CD14-positive monocyte (primary cell): ENCODE data around the gene AURKAIP1. TPM values are rescaled to one million over a fixed set of nuclear protein-coding genes. Genes with fewer than 3 reads are reported as not detected.

ENCODE experiments used
- DNase-seq, 3 donors: peaks; one replicate each; pipeline ENCODE4 v3.0.0-alpha.2; 2011 to 2022
- H2AFZ ChIP-seq: 2 replicates; pipeline ENCODE4 v1.6.0; 2012; ENCODE audit warnings: mild to moderate bottlenecking, low read depth, low read length, inconsistent platforms; ENCODE audit not compliant: insufficient read depth, poor library complexity, severe bottlenecking
- H3K27ac ChIP-seq, 2 donors: 1 replicate in 1 of 2; 2 replicates in 1 of 2; pipeline ENCODE4 v1.5.1; 2012 to 2013; ENCODE audit warnings: low read length in 2 of 2, control low read depth in 1 of 2, inconsistent platforms in 1 of 2, low read depth in 1 of 2, mild to moderate bottlenecking in 1 of 2
- H3K27me3 ChIP-seq, 2 donors: one replicate each; pipeline versions ENCODE4 v1.6.0 to v1.6.1; 2011 to 2013; ENCODE audit warnings: low read length in 2 of 2; ENCODE audit not compliant: control insufficient read depth in 2 of 2, insufficient read depth in 2 of 2
- H3K36me3 ChIP-seq, 2 donors: replicated peaks in 1 of 2; 1 replicate in 1 of 2; 2 replicates in 1 of 2; pipeline versions ENCODE4 v1.5.1 to v1.6.1; 2012 to 2013; ENCODE audit warnings: low read length in 2 of 2, control low read depth in 1 of 2, inconsistent platforms in 1 of 2, mild to moderate bottlenecking in 1 of 2; ENCODE audit not compliant: insufficient read depth in 2 of 2, control insufficient read depth in 1 of 2
- H3K4me1 ChIP-seq, 2 donors: 1 replicate in 1 of 2; 2 replicates in 1 of 2; pipeline versions ENCODE4 v1.5.1 to v1.6.1; 2012 to 2013; ENCODE audit warnings: low read length in 2 of 2, control low read depth in 1 of 2, inconsistent platforms in 1 of 2, mild to moderate bottlenecking in 1 of 2, moderate library complexity in 1 of 2; ENCODE audit not compliant: insufficient read depth in 2 of 2, control insufficient read depth in 1 of 2
- H3K4me2 ChIP-seq: replicated peaks from 2 replicates; pipeline ENCODE3; 2012; ENCODE audit warnings: low read length, moderate library complexity, mild to moderate bottlenecking; ENCODE audit not compliant: poor library complexity, severe bottlenecking; ENCODE audit errors: extremely low read depth
- H3K4me3 ChIP-seq, 3 experiments: fragments of 200-600 bp in 1 of 3; sonication (generic) in 1 of 3; replicated peaks in 1 of 3; 1 replicate in 2 of 3; 2 replicates in 1 of 3; pipeline ENCODE4 v1.5.1; 2011 to 2013; ENCODE audit warnings: low read length in 3 of 3, mild to moderate bottlenecking in 3 of 3, control low read depth in 2 of 3, low read depth in 2 of 3, inconsistent platforms in 1 of 3, moderate library complexity in 1 of 3
- H3K79me2 ChIP-seq: 2 replicates; pipeline ENCODE4 v1.6.0; 2012; ENCODE audit warnings: mild to moderate bottlenecking, control low read depth, inconsistent platforms, low read length, moderate library complexity; ENCODE audit not compliant: insufficient read depth
- H3K9ac ChIP-seq: 2 replicates; pipeline ENCODE4 v1.6.0; 2017; ENCODE audit warnings: low read length, mild to moderate bottlenecking; ENCODE audit not compliant: insufficient read depth, poor library complexity, severe bottlenecking
- H3K9me3 ChIP-seq, 2 donors: replicated peaks in 1 of 2; 1 replicate in 1 of 2; 2 replicates in 1 of 2; pipeline versions ENCODE4 v1.5.1 to v1.6.1; 2012 to 2013; ENCODE audit warnings: low read length in 2 of 2, control low read depth in 1 of 2; ENCODE audit not compliant: control insufficient read depth in 1 of 2, insufficient read depth in 1 of 2
- H4K20me1 ChIP-seq: 2 replicates; pipeline ENCODE4 v1.6.0; 2012; ENCODE audit warnings: mild to moderate bottlenecking, low read length, control low read depth, moderate library complexity; ENCODE audit not compliant: insufficient read depth
- H3K27ac Mint-ChIP-seq, 7 donors: one replicate each; pipeline ENCODE4 v1.8.0; 2020; ENCODE audit warnings: mild to moderate bottlenecking in 7 of 7, mixed read lengths in 7 of 7, moderate library complexity in 6 of 7, inconsistent platforms in 2 of 7
- H3K27me3 Mint-ChIP-seq, 3 donors: one replicate each; pipeline ENCODE4 v1.8.0; 2021 to 2022; ENCODE audit warnings: low read depth in 3 of 3, mild to moderate bottlenecking in 3 of 3, mixed read lengths in 3 of 3, moderate library complexity in 3 of 3, inconsistent platforms in 1 of 3
- H3K36me3 Mint-ChIP-seq, 2 donors: one replicate each; pipeline ENCODE4 v1.8.0; 2020; ENCODE audit warnings: mixed read lengths in 2 of 2, inconsistent platforms in 1 of 2, mild to moderate bottlenecking in 1 of 2
- H3K4me1 Mint-ChIP-seq: one replicate; pipeline ENCODE4 v1.8.0; 2020; ENCODE audit warnings: mild to moderate bottlenecking, mixed read lengths
- H3K4me3 Mint-ChIP-seq, 2 donors: one replicate each; pipeline ENCODE4 v1.8.0; 2020; ENCODE audit warnings: mild to moderate bottlenecking in 2 of 2, mixed read lengths in 2 of 2, moderate library complexity in 1 of 2
- H3K9me3 Mint-ChIP-seq, 7 donors: one replicate each; pipeline ENCODE4 v1.8.0; 2020 to 2022; ENCODE audit warnings: mixed read lengths in 7 of 7, mild to moderate bottlenecking in 6 of 7, moderate library complexity in 6 of 7, inconsistent platforms in 2 of 7
- WGBS: methylation state at CpG from one replicate; pipeline ENCODE4 v1.1.5; 2013; ENCODE audit warnings: missing lambda C conversion rate; ENCODE audit not compliant: insufficient coverage; 5-methylcytosine and 5-hydroxymethylcytosine counted together
- intact Hi-C, 2 donors: fragments of 100-400 bp; cut with micrococcal nuclease; formaldehyde crosslinking; loops; one replicate each; pipeline versions ENCODE4 v1.15.0 to v1.15.1; 2023
- polyA plus RNA-seq, 3 donors: library from polyadenylated mRNA; depleted of rRNA in 1 of 3; unstranded in 2 of 3; stranded (reverse) in 1 of 3; fragments of 300-500 nt in 2 of 3; fragments of >200 nt in 1 of 3; fragmentation: Illumina TruSeq in 2 of 3; gene quantifications; 1 replicate in 2 of 3; 2 replicates in 1 of 3; pipeline ENCODE4 v1.2.3, GENCODE V29; 2012 to 2021
- TF ChIP-seq, protein P1 (sequence below): fragments of 200-600 bp; IDR thresholded peaks from one replicate; pipeline ENCODE4 v1.8.0; 2022; ENCODE audit warnings: antibody characterized with exemption, mild to moderate bottlenecking

AURKAIP1 gene
- polyA plus RNA-seq, 3 donors: 59.1 to 160 (median 134) TPM

DNA sequence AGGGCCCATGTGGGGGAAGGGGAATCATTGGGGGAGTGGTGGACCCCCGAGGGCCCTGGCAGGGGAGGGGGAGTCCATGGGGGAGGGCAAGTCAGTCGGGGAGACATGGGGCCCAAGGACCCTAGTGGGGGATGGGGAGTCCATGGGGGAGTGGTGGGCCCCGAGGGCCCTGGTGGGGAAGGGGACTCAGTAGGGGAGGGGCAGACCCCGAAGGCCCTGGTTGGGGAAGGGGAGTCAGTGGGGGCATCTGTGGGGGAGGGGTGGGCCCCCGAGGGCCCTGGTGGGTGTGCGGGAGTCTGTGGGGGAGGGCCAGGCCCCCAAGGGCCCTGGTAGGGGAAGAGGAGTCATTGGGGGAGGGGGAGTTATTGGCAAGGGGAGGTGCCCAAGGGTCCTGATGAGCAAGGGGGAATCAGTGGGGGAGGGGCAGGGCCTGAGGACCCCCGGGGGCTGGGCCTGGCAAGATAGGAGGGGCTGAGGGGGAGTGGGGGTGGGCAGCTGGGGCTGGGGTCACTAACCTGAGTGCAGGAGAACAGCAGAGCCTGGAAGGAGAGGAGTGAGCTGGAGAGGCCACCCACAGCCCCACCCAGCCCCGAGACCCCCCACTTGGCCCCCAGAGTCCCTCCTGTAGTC, 18.7 kb downstream of the AURKAIP1 start:
- no peaks in the 10 kb centered on the region for H3K4me1 ChIP-seq
- no peaks in the 10 kb centered on the region for H3K36me3 ChIP-seq
- Mint-ChIP-seq H3K36me3 (peaks cover 0 to 6% of the 10 kb centered on the region in 2 donors), H3K27me3 (peaks cover 68 to 99% (median 74%) of the 10 kb centered on the region in 3 donors), H3K9me3 (peaks cover 0 to 10% (median 7%) of the 10 kb centered on the region in 7 donors), H3K4me1 (peaks cover 4% of the 10 kb centered on the region), H3K27ac (no peak overlapping the region), H3K4me3 (no peak overlapping the region)
- no peak for DNase-seq
- H3K27ac ChIP-seq: no peak overlapping the region
- H3K9me3 ChIP-seq: no peaks in the 10 kb centered on the region
- no peak overlapping the region for H2AFZ ChIP-seq
- no peaks in the 10 kb centered on the region for H3K79me2 ChIP-seq
- WGBS: 64% methylated on average over 2 of the region's 8 CpGs
- H4K20me1 ChIP-seq: peaks cover 2% of the 10 kb centered on the region
- H3K27me3 ChIP-seq: peaks cover 11 to 81% of the 10 kb centered on the region in 2 donors
- intact Hi-C loops: no loop called here
- H3K9ac ChIP-seq: no peak overlapping the region
- no peak overlapping the region for H3K4me3 ChIP-seq
- no peak overlapping the region for H3K4me2 ChIP-seq
- TF ChIP-seq, protein P1, sequence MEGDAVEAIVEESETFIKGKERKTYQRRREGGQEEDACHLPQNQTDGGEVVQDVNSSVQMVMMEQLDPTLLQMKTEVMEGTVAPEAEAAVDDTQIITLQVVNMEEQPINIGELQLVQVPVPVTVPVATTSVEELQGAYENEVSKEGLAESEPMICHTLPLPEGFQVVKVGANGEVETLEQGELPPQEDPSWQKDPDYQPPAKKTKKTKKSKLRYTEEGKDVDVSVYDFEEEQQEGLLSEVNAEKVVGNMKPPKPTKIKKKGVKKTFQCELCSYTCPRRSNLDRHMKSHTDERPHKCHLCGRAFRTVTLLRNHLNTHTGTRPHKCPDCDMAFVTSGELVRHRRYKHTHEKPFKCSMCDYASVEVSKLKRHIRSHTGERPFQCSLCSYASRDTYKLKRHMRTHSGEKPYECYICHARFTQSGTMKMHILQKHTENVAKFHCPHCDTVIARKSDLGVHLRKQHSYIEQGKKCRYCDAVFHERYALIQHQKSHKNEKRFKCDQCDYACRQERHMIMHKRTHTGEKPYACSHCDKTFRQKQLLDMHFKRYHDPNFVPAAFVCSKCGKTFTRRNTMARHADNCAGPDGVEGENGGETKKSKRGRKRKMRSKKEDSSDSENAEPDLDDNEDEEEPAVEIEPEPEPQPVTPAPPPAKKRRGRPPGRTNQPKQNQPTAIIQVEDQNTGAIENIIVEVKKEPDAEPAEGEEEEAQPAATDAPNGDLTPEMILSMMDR: no peak

DNA sequence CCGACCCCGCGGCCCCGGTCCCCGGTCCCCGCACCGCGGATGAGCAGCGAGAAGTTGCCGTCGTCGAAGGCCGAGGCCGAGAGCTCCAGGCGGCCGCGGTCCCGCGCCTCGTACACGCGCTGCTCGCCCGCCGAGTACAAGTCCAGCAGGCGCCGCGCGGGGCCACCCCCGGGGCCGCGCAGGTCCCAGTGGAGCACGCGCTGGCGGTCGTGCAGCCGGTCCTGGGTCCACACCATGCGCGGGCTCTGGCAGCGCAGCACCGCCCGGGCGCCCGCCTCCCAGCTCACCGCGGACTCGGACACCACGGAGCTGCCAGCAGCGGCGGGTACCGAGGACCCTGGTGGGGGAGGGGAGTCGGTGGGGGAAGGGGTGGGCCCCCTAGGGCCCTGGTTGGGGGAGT, 19.6 kb downstream of the AURKAIP1 start:
- Histone ChIP-seq H3K4me2 (peak overlapping the region; percentile 15), H3K4me1 (no peaks in the 10 kb centered on the region)

More for the DNA sequence above, 19.6 kb downstream of the AURKAIP1 start:
- H3K9me3 ChIP-seq: no peaks in the 10 kb centered on the region
- H3K9ac ChIP-seq: no peak overlapping the region
- Mint-ChIP-seq H3K9me3 (peaks cover 0 to 10% (median 5%) of the 10 kb centered on the region in 7 donors), H3K4me3 (no peak overlapping the region), H3K27ac (no peak overlapping the region), H3K36me3 (peaks cover 0 to 6% of the 10 kb centered on the region in 2 donors), H3K4me1 (peaks cover 4% of the 10 kb centered on the region), H3K27me3 (peaks cover 60 to 91% (median 67%) of the 10 kb centered on the region in 3 donors)
- intact Hi-C loops: no loop called here
- H4K20me1 ChIP-seq: peaks cover 2% of the 10 kb centered on the region
- WGBS: 5% methylated on average over 46 of the region's 52 CpGs
- peaks cover 11 to 74% of the 10 kb centered on the region in 2 donors for H3K27me3 ChIP-seq
- no peak overlapping the region for H3K27ac ChIP-seq
- H3K4me3 ChIP-seq: no peak overlapping the region
- no peaks in the 10 kb centered on the region for H3K79me2 ChIP-seq
- TF ChIP-seq, protein P1: no peak
- no peaks in the 10 kb centered on the region for H3K36me3 ChIP-seq
- peak in 1 of 3 donors; percentile 22 for DNase-seq
- no peak overlapping the region for H2AFZ ChIP-seq
